ENCODE data around the gene KCNK18. TPM values are rescaled to one million over a fixed set of nuclear protein-coding genes. Genes with fewer than 3 reads are reported as not detected.

Gene KCNK18
- total RNA-seq, 1 experiment from 2014 or later: not detected

DNA sequence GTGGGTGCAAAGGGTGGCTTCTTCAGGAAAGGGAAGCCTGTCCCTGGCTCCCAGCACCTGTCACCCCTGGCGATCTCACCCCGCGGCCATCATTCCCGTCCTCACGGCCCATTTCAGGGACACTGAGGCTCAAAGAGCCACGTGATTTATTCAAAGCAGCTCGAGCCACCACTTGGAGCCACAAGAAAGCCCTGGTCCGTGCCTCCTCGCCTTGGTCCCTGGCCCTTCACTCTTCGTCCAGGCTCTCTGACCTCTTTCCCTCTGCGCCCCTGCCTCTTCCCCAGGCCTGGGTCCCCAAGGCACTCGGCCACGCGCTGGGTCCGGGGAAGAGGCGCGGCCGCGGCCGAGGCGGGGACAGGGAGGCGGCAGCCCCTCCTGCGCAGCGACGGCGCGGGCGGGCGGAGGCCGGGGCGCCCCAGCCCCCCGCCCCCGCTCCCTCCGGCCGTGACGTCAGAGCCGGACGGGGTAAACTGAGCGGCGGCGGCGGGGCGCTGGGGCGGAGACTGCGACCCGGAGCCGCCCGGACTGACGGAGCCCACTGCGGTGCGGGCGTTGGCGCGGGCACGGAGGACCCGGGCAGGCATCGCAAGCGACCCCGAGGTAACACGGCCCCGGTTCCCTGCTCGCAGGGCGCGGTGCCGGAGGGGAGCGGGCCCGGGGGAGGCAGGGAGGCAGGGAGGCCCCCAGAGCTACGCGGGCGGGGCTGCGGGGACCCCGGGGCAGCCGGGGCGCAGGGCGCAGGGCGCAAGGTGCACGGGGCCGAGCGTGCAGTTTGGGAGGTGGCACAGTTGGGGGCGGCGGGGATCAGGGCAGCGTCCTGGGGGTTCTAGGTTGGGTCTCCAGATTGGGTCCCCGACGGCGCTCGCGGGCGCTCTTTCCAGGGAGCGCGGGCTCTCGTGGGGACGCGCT, 43.6 kb downstream of the KCNK18 start, which contains the start of gene SLC18A2:
TSS of gene SLC18A2 (plus strand) at position 494 of the 909 bp plus-strand sequence. CDS start 580 bp downstream, outside the sequence.
- Histone ChIP-seq H3K9me3 (ENCODE audit: control insufficient read depth, low read depth, low read length) (no peaks in the 10 kb centered on the region), H2BK20ac (ENCODE audit: low read depth, low read length, poor library complexity, severe bottlenecking) (no peak within 1 kb of the TSS), H2AK5ac (ENCODE audit: insufficient read length, low read length) (no peak within 1 kb of the TSS), H3K4me2 (ENCODE audit: insufficient read depth, insufficient read length, low read length) (peak within 1 kb of the TSS; percentile 77), H2AFZ (ENCODE audit: low read length) (no peak within 1 kb of the TSS), H3K4me1 (ENCODE audit: insufficient read depth, low read length) (no peaks in the 10 kb centered on the region), H3K79me1 (ENCODE audit: insufficient read depth, low read depth, low read length, poor library complexity, severe bottlenecking) (no peaks in the 10 kb centered on the region), H4K5ac (ENCODE audit: insufficient read length, low read depth, low read length) (no peak within 1 kb of the TSS), H3K23ac (ENCODE audit: insufficient read length, low read depth, low read length) (no peak within 1 kb of the TSS), H2BK120ac (ENCODE audit: low read depth, low read length, poor library complexity, severe bottlenecking) (no peak within 1 kb of the TSS), H2BK12ac (ENCODE audit: insufficient read length, low read depth, low read length) (no peak within 1 kb of the TSS), H3K9ac (ENCODE audit: extremely low read depth, insufficient read length, low read length) (no peak within 1 kb of the TSS), H4K91ac (ENCODE audit: insufficient read length, low read depth, low read length) (no peak within 1 kb of the TSS), H3K56ac (ENCODE audit: insufficient read length, low read depth, low read length) (no peak within 1 kb of the TSS), H4K20me1 (ENCODE audit: control insufficient read depth, insufficient read depth, insufficient read length) (no peaks in the 10 kb centered on the region), H3T11ph (ENCODE audit: low read length) (no peak within 1 kb of the TSS), H3K27me3 (ENCODE audit: insufficient read depth, low read length) (peaks cover 8% of the 10 kb centered on the region; the same call in 1 of the 2 replicates), H3K79me2 (ENCODE audit: insufficient read depth, low read length) (no peaks in the 10 kb centered on the region), H3K18ac (ENCODE audit: insufficient read length, low read depth, low read length) (no peak within 1 kb of the TSS), H4K8ac (replicated peaks; ENCODE audit: insufficient read length, low read depth, low read length) (no peak within 1 kb of the TSS), H3K23me2 (ENCODE audit: insufficient read length, low read depth, low read length, poor library complexity, severe bottlenecking) (peaks cover 6% of the 10 kb centered on the region), H3K27ac (ENCODE audit: insufficient read length, low read depth, low read length) (no peak within 1 kb of the TSS), H3K4ac (ENCODE audit: low read depth, low read length) (no peak within 1 kb of the TSS), H2BK15ac (ENCODE audit: low read depth, low read length) (no peak within 1 kb of the TSS; the same call in 1 of the 2 replicates), H3K14ac (ENCODE audit: insufficient read depth, low read length) (peak within 1 kb of the TSS; percentile 54; the same call in 1 of the 2 replicates), H2BK5ac (ENCODE audit: insufficient read length, low read length) (no peak within 1 kb of the TSS)
- no peaks in the 10 kb centered on the region for H3K9me3 Mint-ChIP-seq
- peak; percentile 62 for DNase-seq
- no CpG with 5 or more reads among the region's 93 CpGs for WGBS (ENCODE audit: extremely low coverage, insufficient read length, low lambda C conversion rate)
- H3K27me3 Mint-ChIP-seq (ENCODE audit: low read depth): peaks cover 76% of the 10 kb centered on the region
- TF ChIP-seq CTCF (conservative IDR thresholded peaks at IDR 0.05): no peak
- H3K27ac Mint-ChIP-seq: no peak within 1 kb of the TSS
- peak within 1 kb of the TSS; percentile 73 to 88 for H3K4me3 Mint-ChIP-seq
- H3K4me1 Mint-ChIP-seq: peaks cover 3 to 9% of the 10 kb centered on the region in 2 experiments; a peak in 3 of 4 replicates
- no peaks in the 10 kb centered on the region; a peak in 2 of 7 replicates for H3K36me3 Mint-ChIP-seq (ENCODE audit: insufficient read depth in 1 of 3, low read depth in 3 of 3)

Measured in H9 (cell line).